ENCODE measurements around the gene DMAC1.

DMAC1 gene

DNA sequence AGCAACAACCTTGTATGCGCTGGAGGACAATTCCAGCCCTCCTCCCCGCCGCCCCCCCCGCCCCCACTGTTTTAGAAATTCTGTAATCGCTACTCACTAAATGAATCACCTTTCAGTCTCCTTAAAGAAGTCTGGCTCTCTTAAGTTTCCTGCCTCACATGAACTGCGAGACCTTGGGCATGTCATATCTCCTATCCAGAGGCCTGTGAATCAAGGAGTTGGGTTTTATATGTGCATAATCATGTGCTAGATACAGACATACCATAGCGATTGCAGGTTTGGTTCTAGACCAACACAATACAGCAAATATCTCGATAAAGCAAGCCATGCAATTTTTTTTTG lies 337 bp upstream of the DMAC1 start:
- Histone ChIP-seq H3K4me1 (ENCODE audit: insufficient read depth, poor library complexity, severe bottlenecking) (peaks cover 7% of the 10 kb centered on the region), H3K36me3 (ENCODE audit: low read depth) (peaks cover 35% of the 10 kb centered on the region), H3K4me3 (ENCODE audit: severe bottlenecking) (no peak overlapping the region), H3K27ac (ENCODE audit: poor library complexity, severe bottlenecking) (peak overlapping the region; percentile 64), H3K27me3 (ENCODE audit: insufficient read depth, poor library complexity, severe bottlenecking) (no peaks in the 10 kb centered on the region), H3K9me3 (ENCODE audit: severe bottlenecking) (no peaks in the 10 kb centered on the region)
- DNase-seq (ENCODE audit: low spot score) (no peak), ATAC-seq (ENCODE audit: low read depth) (no peak; the same call in 2 of the 3 replicates)
- no peak for TF ChIP-seq CTCF (IDR thresholded peaks at IDR 0.05; ENCODE audit: poor library complexity, severe bottlenecking)

GRCh38 chr9:7794196-7794595 lies 5.4 kb downstream of the DMAC1 start:
- H3K9me3 ChIP-seq (ENCODE audit: severe bottlenecking): no peaks in the 10 kb centered on the region
- H3K4me3 ChIP-seq (ENCODE audit: severe bottlenecking): no peak overlapping the region
- DNase-seq (ENCODE audit: low spot score) (no peak), ATAC-seq (ENCODE audit: low read depth) (no peak)
- H3K36me3 ChIP-seq (ENCODE audit: low read depth): peaks cover 43% of the 10 kb centered on the region
- TF ChIP-seq CTCF (IDR thresholded peaks at IDR 0.05; ENCODE audit: poor library complexity, severe bottlenecking): no peak
- no peaks in the 10 kb centered on the region for H3K27me3 ChIP-seq (ENCODE audit: insufficient read depth, poor library complexity, severe bottlenecking)
- no peak overlapping the region for H3K27ac ChIP-seq (ENCODE audit: poor library complexity, severe bottlenecking)
- H3K4me1 ChIP-seq (ENCODE audit: insufficient read depth, poor library complexity, severe bottlenecking): peaks cover 7% of the 10 kb centered on the region

DNA sequence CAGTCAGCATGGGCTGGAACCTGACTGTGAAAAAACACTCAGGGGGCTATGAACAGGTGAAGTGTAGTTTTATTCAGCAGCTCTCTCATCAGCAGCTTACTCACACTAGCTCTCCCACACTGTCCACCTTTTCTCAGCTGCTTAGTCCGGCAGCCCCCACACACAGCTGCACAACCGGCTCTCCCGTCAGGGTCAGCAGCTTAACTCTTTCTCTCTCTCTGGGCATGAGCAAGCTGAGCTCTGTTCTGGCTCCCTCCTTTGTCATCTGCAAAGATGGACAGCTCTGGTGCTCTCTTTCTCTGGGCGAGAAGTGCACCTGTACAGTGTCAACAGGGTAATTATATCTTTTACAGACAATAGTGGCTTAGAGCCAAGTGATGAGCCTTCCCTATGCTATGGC lies 8.2 kb downstream of the DMAC1 start:
- Histone ChIP-seq H3K27me3 (ENCODE audit: insufficient read depth, poor library complexity, severe bottlenecking) (no peaks in the 10 kb centered on the region), H3K27ac (ENCODE audit: poor library complexity, severe bottlenecking) (no peak overlapping the region), H3K36me3 (ENCODE audit: low read depth) (peaks cover 21% of the 10 kb centered on the region), H3K4me1 (ENCODE audit: insufficient read depth, poor library complexity, severe bottlenecking) (no peaks in the 10 kb centered on the region), H3K4me3 (ENCODE audit: severe bottlenecking) (no peak overlapping the region), H3K9me3 (ENCODE audit: severe bottlenecking) (no peaks in the 10 kb centered on the region)
- ATAC-seq (ENCODE audit: low read depth): no peak
- no peak for TF ChIP-seq CTCF (IDR thresholded peaks at IDR 0.05; ENCODE audit: poor library complexity, severe bottlenecking)
- no peak for DNase-seq (ENCODE audit: low spot score)

GRCh38 chr9:7790819-7791182 lies 8.8 kb downstream of the DMAC1 start:
- no peak overlapping the region for H3K27ac ChIP-seq (ENCODE audit: poor library complexity, severe bottlenecking)
- no peak for ATAC-seq (ENCODE audit: low read depth)
- no peak for DNase-seq (ENCODE audit: low spot score)
- no peaks in the 10 kb centered on the region for H3K4me1 ChIP-seq (ENCODE audit: insufficient read depth, poor library complexity, severe bottlenecking)
- H3K9me3 ChIP-seq (ENCODE audit: severe bottlenecking): no peaks in the 10 kb centered on the region
- no peak for TF ChIP-seq CTCF (IDR thresholded peaks at IDR 0.05; ENCODE audit: poor library complexity, severe bottlenecking)
- H3K4me3 ChIP-seq (ENCODE audit: severe bottlenecking): no peak overlapping the region
- H3K36me3 ChIP-seq (ENCODE audit: low read depth): peaks cover 15% of the 10 kb centered on the region
- no peaks in the 10 kb centered on the region for H3K27me3 ChIP-seq (ENCODE audit: insufficient read depth, poor library complexity, severe bottlenecking)

GRCh38 chr9:7790022-7790818 lies 9.4 kb downstream of the DMAC1 start:
- no peaks in the 10 kb centered on the region for H3K9me3 ChIP-seq (ENCODE audit: severe bottlenecking)
- H3K27ac ChIP-seq (ENCODE audit: poor library complexity, severe bottlenecking): no peak overlapping the region
- ATAC-seq (ENCODE audit: low read depth): no peak
- no peak for TF ChIP-seq CTCF (IDR thresholded peaks at IDR 0.05; ENCODE audit: poor library complexity, severe bottlenecking)
- DNase-seq (ENCODE audit: low spot score): no peak
- H3K36me3 ChIP-seq (ENCODE audit: low read depth): peaks cover 9% of the 10 kb centered on the region
- H3K27me3 ChIP-seq (ENCODE audit: insufficient read depth, poor library complexity, severe bottlenecking): no peaks in the 10 kb centered on the region
- no peaks in the 10 kb centered on the region for H3K4me1 ChIP-seq (ENCODE audit: insufficient read depth, poor library complexity, severe bottlenecking)
- H3K4me3 ChIP-seq (ENCODE audit: severe bottlenecking): no peak overlapping the region
